IPS DF 6.9 (cell line): ENCODE measurements around the gene ANKLE2.

ENCODE experiments used
- DNase-seq: peaks from one replicate; pipeline ENCODE4 v3.0.0-alpha.2; 2013; ENCODE audit warnings: low read depth, low spot score
- H3K27ac ChIP-seq: one replicate; pipeline ENCODE4 v1.5.1; 2013; ENCODE audit warnings: low read length, control low read depth
- H3K27me3 ChIP-seq: 2 replicates; pipeline ENCODE4 v1.6.1; 2013; ENCODE audit warnings: mild to moderate bottlenecking, low read length; ENCODE audit not compliant: control insufficient read depth, insufficient read depth
- H3K36me3 ChIP-seq: 2 replicates; pipeline ENCODE4 v1.6.1; 2013; ENCODE audit warnings: low read length; ENCODE audit not compliant: control insufficient read depth, insufficient read depth
- H3K4me1 ChIP-seq: 2 replicates; pipeline ENCODE4 v1.6.1; 2013; ENCODE audit warnings: low read length; ENCODE audit not compliant: control insufficient read depth, insufficient read depth
- H3K4me3 ChIP-seq: 2 replicates; pipeline ENCODE4 v1.5.1; 2013; ENCODE audit warnings: mild to moderate bottlenecking, low read length
- H3K9me3 ChIP-seq: 2 replicates; pipeline ENCODE4 v1.6.1; 2013; ENCODE audit warnings: low read length, inconsistent platforms; ENCODE audit not compliant: control insufficient read depth, insufficient read depth
- WGBS: extraction: QIAGEN DNeasy Blood & Tissue Kit; methylation state at CpG from one replicate; pipeline ENCODE4 v1.1.7; 2013; ENCODE audit warnings: mixed read lengths, missing lambda C conversion rate; ENCODE audit not compliant: insufficient read length, insufficient coverage; 5-methylcytosine and 5-hydroxymethylcytosine counted together

ANKLE2 gene

DNA sequence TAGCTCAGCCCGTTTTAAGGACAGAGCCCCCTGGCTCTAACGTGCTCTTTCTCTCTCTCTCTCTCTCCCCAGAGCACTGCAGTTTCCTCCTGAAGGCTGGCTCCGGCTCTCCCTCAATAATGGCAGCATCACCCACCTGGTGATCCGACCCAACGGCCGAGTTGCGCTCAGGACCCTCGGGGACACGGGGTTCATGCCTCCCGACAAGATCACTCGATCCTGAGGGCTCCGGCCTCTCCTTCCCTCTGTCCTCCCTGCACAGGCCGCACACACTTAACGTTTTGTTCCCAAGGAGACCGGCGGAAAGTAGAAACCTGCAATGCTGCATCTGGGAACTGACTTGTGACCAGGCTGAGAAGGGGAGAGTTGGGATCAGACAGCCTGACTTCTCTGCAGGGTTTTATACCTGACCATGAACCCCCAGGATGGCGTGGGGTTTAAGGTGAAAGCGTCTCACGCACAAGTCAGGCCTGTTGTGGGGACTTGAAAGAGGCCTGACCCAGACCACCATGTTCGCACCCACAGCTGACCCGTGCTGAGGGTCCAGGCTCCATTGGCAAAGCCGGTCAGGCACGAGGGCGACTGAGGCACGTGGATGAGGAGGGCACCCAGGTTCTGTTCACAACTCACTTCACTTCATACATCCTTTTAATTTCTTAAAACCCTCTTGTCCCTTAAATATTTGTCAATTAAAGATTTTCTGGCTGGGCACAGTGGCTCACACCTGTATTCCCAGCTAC is 40.9 kb downstream of the ANKLE2 start:
- H3K9me3 ChIP-seq = no peaks in the 10 kb centered on the region
- H3K4me1 ChIP-seq = no peaks in the 10 kb centered on the region
- no CpG with 5 or more reads among the region's 25 CpGs for WGBS
- H3K36me3 ChIP-seq = peaks cover 50% of the 10 kb centered on the region
- H3K4me3 ChIP-seq = no peak overlapping the region
- no peak for DNase-seq
- no peak overlapping the region for H3K27ac ChIP-seq
- no peaks in the 10 kb centered on the region for H3K27me3 ChIP-seq

DNA sequence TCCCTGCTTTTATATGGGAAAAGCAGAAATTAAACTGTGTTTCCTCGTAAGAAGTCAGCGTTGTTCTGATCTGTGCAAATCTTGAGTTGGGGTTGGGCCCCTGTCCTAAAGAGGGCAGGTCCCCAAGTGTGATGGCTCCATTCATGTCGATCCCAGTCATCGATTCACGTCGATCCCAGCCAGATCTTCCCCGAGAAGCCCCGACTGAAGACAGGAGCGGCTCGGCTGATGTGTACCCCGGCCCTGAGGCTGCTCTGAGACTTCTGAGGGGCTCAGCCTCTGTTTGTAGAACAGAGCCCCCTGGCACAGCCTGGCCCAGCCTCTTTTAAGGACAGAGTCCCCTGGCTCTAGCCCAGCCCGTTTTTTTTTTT is 41.7 kb downstream of the ANKLE2 start:
- H3K4me1 ChIP-seq = no peaks in the 10 kb centered on the region
- peaks cover 48% of the 10 kb centered on the region for H3K36me3 ChIP-seq
- WGBS = no CpG with 5 or more reads among the region's 12 CpGs

DNA sequence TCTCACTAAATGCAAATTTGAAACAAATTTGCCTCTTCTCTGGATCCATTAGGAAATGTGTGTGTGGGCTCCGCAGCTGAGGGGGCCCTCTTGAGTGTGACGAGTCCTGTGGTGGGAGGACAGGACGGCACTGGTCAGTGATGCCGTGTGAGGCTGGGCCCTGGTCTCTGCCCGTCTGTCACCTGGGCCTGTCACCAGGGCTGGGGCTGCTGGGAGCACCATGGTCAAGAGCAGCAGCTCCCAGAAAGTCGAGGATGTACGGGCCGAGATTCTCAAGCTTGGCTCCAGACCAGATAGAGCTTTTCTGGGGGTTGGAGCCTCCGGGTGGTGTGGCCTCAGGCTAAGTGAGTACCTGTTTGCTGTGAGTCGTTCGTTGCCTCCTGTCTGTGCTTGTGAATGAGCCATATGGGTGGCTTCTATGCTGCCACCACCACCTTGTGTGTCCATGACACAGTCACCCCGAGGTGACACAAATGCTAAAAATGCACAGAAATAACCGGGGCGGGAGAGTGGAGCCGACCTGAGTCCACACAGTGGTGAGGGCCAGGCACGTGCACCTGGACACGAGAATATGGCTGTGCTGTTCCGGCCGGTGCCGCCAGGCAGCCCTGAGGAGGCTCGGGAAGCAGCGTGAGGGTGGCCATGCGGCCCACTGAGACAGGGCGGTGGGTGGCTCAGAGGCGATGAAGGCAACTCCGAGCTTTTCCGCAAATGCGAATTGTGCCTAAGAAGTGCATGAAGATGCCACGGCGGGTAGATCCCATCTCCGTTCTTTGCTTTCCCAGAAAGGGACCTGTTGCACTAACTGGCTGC is 42.3 kb downstream of the ANKLE2 start:
- peaks cover 49% of the 10 kb centered on the region for H3K36me3 ChIP-seq
- WGBS = no CpG with 5 or more reads among the region's 31 CpGs
- DNase-seq = no peak

More for the DNA sequence above, 41.7 kb downstream of the ANKLE2 start:
- Histone ChIP-seq H3K27ac (no peak overlapping the region), H3K4me3 (no peak overlapping the region), H3K27me3 (no peaks in the 10 kb centered on the region), H3K9me3 (no peaks in the 10 kb centered on the region)
- no peak for DNase-seq

DNA sequence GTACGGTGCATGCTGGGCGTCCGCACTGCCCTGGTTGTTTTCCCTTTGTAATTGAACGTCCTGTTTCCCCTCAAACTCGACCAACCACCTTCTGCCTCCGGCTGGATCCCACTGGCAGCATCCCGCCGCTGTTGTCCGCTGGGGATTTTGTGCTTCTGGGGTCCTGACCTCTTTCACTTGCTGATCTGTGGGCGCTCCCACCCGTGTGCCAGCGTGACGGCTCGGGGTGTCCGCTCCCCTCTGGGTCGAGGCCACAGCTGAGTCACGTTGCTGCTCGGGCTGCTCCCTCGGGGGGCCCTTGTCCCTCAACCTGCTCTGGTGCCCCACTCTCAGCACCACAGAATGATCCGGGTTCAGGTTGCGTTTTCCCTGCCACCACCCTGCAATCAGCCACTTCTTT is 43.0 kb downstream of the ANKLE2 start:
- Histone ChIP-seq H3K4me1 (no peaks in the 10 kb centered on the region), H3K27me3 (no peaks in the 10 kb centered on the region), H3K27ac (no peak overlapping the region), H3K4me3 (no peak overlapping the region), H3K36me3 (peaks cover 46% of the 10 kb centered on the region), H3K9me3 (no peaks in the 10 kb centered on the region)
- WGBS = no CpG with 5 or more reads among the region's 21 CpGs
- DNase-seq = no peak

More for the DNA sequence above, 42.3 kb downstream of the ANKLE2 start:
- Histone ChIP-seq H3K4me3 (no peak overlapping the region; the same call in 1 of the 2 replicates), H3K9me3 (no peaks in the 10 kb centered on the region), H3K27ac (no peak overlapping the region), H3K27me3 (no peaks in the 10 kb centered on the region), H3K4me1 (no peaks in the 10 kb centered on the region)

DNA sequence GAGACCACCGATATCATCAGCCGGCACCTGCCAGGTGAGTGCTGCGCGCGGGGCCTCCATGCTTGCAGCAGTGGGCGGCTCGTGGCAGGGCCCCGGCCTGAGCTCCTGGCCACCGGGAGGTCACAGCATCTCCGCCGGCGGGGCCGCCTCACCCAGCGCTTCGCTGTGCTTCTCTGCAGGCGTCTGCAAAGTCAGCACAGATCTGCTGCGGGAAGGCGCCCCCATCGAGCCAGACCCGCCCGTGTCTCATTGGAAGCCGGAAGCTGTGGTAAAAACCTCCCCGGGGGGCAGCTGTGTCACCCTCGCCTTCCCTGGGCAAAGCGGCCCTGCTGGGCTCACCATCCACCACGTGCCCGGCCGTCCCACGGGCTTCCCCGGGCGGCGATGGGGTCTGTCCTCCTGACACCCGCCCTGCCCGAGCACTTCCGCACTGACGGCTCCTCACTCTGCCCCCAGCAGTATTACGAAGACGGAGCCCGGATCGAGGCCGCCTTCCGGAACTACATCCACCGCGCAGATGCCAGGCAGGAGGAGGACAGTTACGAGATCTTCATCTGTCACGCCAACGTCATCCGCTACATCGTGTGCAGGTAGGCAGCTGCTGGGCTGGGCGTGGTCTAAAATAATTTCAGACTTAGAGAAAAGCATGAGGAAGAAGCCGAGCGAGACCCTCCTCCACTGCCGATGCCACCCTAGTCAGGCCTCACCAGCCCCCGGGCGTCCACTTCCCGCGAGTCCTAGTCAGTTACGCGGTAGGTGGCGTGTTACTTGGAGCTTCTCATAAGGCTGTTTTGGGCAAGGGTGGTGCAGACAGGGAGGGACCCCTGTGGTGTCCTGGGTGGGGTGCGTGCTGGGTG is 43.9 kb downstream of the ANKLE2 start:
- H3K4me3 ChIP-seq = no peak overlapping the region
- no peak overlapping the region for H3K27ac ChIP-seq
- no peak for DNase-seq
- peaks cover 40% of the 10 kb centered on the region for H3K36me3 ChIP-seq
- H3K4me1 ChIP-seq = no peaks in the 10 kb centered on the region
- H3K9me3 ChIP-seq = no peaks in the 10 kb centered on the region
- WGBS = no CpG with 5 or more reads among the region's 61 CpGs
- no peaks in the 10 kb centered on the region for H3K27me3 ChIP-seq

DNA sequence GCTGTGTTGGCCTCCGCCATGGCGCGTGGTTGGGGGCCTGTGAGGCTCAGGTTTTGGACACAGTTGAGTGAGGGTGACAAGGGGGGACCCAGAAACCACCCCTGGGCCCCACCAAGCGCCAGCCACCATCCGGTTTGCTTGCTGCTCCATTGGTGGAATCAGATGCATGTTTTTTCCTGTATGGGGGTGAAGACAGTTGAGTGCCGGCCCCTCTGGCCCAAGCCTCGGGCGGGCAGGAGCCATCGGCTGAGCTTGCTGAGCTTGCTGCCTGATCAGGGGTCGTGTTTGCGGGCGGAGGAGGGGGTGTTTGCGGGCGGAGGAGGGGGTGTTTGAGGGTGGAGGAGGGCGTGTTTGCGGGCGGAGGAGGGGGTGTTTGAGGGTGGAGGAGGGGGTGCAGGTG is 44.6 kb downstream of the ANKLE2 start:
- peaks cover 40% of the 10 kb centered on the region for H3K36me3 ChIP-seq
- no peak for DNase-seq
- H3K4me1 ChIP-seq = no peaks in the 10 kb centered on the region
- no peak overlapping the region for H3K4me3 ChIP-seq
- H3K27me3 ChIP-seq = no peaks in the 10 kb centered on the region
- no peaks in the 10 kb centered on the region for H3K9me3 ChIP-seq
- H3K27ac ChIP-seq = no peak overlapping the region
- 100% methylated on average over 1 of the region's 17 CpGs for WGBS

DNA sequence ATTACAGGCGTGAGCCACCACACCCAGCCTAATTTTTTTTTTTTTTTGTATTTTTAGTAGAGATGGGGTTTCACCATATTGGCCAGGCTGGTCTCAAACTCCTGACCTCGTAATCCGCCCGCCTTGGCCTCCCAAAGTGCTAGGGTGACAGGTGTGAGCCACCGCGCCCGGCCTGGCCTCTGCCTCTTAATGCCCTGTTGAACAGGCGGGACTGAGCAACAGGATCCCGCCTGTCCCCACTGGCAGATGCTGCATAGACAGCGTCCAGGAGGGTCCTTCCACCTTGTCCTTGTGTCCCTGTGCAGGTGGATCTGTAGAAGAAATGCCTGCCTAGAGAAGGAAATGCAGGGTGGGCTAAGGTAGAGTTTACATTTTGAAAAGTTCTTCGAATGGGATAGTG is 45.3 kb downstream of the ANKLE2 start:
- whole genome bisulfite sequencing = no CpG with 5 or more reads among the region's 11 CpGs
- peaks cover 40% of the 10 kb centered on the region for H3K36me3 ChIP-seq
- no peak overlapping the region for H3K27ac ChIP-seq
- no peak for DNase-seq
- H3K27me3 ChIP-seq = no peaks in the 10 kb centered on the region
- no peaks in the 10 kb centered on the region for H3K4me1 ChIP-seq
- H3K4me3 ChIP-seq = no peak overlapping the region
- H3K9me3 ChIP-seq = no peaks in the 10 kb centered on the region

DNA sequence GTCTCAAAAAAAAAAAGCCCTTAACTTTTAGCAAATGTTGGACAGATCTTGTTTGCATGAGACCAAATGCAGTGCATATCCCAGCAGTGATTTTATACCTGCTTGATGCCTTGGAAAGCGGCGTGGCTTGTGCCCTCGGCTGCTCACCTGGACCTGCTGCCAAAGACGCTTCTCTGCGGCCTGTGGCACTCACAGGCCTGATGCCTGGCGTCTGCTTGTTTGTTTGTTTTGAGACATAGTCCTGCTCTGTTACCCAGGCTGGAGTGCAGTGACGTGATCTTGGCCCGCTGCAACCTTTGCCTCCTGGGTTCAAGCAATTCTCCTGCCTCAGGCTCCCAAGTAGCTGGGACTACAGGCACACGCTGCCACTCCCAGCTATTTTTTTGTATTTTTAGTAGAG is 45.8 kb downstream of the ANKLE2 start:
- peaks cover 36% of the 10 kb centered on the region for H3K36me3 ChIP-seq
- H3K4me1 ChIP-seq = no peaks in the 10 kb centered on the region
- no peak overlapping the region for H3K4me3 ChIP-seq
- H3K27me3 ChIP-seq = no peaks in the 10 kb centered on the region
- no peak overlapping the region for H3K27ac ChIP-seq
- WGBS = no CpG with 5 or more reads among the region's 9 CpGs
- no peak for DNase-seq
- no peaks in the 10 kb centered on the region for H3K9me3 ChIP-seq

DNA sequence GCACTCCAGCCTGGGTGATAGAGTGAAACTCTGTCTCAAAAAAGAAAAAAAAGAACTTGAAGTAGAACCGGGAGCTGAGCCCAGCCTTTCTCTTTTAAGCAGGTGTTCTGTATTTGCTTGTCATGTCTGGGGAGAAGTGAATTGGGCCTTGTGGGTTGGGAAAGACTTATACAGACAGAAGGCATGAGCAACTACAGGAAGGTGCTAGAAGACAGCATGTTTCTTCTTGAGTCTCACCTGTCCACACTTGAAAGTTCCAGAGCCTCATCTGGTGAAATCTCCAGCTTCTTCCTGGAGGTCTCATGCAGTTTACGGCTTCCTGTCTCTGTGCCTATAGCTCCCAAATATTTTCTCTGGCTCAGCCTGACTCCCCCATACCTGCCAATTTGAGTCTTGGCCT is 48.5 kb downstream of the ANKLE2 start:
- Histone ChIP-seq H3K27ac (no peak overlapping the region), H3K27me3 (no peaks in the 10 kb centered on the region), H3K4me1 (no peaks in the 10 kb centered on the region), H3K4me3 (no peak overlapping the region), H3K36me3 (peaks cover 17% of the 10 kb centered on the region), H3K9me3 (no peaks in the 10 kb centered on the region)
- no peak for DNase-seq
- WGBS = no CpG with 5 or more reads among the region's 2 CpGs

DNA sequence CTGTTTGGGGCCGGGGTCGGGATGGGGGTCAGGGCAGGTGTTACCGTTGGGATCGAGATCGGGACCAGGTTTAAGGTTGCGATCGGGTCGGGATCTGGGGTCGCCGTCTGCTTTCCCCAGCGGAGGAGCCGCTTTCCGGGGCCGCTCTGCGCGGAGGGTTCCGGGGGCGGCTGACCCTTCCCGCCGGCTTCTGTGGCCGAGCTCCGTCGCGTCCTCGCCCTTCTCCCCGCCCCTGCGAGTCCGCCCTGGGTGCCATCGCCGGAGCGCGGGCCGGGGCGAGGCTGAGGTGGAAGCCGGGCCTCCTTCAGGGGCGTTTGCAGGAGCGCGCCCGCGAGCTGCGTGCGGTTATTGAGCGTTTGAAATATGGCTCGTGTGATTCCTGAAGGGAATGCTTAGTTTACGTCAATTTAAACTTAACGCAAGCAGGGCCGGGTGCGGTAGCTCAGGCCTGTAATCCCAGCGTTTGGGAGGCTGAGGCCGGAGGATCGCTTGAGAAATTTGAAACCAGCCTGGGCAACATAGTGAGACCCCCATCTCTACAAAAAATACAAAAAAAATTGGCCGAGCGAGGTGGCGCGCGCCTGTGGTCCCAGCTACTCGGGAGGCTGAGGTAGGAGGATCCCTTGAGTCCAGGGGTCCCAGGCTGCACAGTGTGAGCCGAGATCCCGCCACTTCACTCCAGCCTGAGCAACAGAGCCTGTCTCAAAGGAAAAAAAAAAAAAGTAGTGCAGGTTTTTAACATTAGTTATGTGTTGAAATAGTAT is 50.4 kb downstream of the ANKLE2 start:
- Histone ChIP-seq H3K27me3 (no peaks in the 10 kb centered on the region), H3K36me3 (peaks cover 9% of the 10 kb centered on the region), H3K9me3 (no peaks in the 10 kb centered on the region), H3K27ac (no peak overlapping the region), H3K4me1 (no peaks in the 10 kb centered on the region), H3K4me3 (peak overlapping the region; percentile 60)
- WGBS = no CpG with 5 or more reads among the region's 59 CpGs
- no peak for DNase-seq
